ENCODE data around the gene ZBTB24. TPM values are rescaled to one million over a fixed set of nuclear protein-coding genes. Genes with fewer than 3 reads are reported as not detected.

ZBTB24 gene
- total RNA-seq, 1 donor from 2014 or later: 7.4 TPM

DNA sequence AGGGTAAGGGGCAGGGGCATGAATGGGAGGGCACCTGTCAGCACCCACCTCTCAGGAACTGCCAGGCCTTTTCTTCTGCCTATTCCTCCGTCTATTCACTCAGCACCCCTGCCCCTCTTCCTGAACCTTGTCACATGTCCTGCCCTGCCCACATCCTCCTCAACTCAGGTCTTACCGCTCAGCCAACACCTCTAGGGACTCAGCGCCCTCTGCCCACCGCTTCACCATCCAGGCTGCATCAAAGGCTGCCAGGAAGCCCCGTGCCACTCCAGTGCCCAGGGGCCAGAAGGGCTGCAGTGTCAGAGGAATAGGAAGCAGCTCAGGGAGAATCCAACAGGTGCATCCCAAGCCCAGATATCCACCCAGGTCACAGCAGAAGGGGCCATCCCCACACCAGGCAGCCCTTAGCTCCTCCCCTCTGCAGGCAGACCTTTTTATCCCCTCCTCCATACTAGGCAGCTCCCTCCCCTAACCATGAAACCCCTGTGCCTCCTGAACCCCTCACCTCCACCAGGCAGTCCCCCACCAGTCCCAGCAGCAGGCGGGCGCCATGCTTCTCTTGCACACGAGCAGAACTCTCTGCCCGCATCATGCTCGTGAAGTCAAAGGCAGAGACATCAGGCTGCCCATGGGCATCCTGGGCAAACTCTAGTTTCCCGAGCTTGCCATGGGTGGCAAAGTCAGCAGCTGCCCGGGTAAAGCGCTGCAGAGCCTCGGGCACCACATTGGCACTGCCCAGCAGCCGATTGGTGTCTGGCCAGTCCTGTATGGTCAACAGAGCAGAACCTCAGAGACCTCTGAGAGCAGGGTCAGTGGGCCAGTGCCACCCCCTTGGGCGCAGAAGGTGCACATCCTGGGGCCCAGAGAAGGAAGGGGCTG lies 33.0 kb downstream of the ZBTB24 start:
- no peak for DNase-seq

DNA sequence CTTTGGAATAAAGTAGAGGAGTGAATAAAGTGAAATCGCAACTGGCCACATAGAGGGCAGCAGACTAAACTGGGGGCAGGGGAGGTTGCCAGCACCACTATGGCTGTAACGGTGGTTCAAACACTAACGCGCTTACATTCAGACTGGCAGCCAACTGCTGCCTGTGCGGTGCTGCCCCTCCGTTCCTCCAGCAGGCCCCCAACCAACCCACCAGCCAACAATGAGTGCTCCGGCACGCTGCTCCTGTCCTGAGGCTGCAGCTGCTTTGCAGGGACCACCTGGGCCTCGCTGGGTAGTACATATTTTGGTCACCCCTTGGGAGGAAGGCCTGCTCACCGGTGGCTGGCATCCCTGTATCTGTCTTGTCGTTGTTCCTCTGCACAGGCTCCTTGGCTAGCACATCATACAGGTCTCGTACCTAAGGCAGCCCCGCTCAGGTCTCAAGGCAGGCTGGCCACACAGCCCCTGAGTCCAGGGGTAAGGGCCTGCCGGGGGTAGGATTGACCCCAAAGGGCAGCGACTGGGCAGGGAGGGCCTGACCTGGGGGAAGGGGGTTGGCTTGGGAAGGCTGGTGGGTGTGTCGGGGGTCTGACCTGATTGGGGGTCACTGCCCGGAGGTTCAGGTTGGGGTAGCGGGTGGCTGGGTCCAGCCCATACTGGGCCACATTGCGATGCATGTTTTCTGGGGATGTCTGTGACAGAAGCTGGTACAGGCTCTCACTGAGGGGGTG lies 33.8 kb downstream of the ZBTB24 start:
- DNase-seq: no peak

DNA sequence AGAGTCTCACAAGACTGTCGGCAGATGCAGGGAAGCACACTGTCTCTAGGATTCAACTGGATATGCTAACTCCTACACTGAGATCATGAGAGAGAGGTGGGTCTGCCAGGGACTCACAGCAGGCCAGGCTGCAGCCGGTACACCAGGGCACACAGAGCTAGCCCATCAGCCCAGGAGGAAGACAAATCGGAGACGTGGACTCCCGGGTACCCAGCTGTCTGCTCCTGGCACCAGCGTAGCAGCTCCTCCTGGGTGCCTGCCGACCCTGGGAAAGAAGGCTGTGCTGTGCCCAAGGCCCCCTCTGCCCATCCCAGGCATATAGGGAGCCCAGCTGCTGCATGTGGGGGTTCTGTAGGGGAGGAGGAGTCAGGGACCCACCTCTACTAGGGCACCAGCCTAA lies 34.4 kb downstream of the ZBTB24 start:
- DNase-seq: no peak

DNA sequence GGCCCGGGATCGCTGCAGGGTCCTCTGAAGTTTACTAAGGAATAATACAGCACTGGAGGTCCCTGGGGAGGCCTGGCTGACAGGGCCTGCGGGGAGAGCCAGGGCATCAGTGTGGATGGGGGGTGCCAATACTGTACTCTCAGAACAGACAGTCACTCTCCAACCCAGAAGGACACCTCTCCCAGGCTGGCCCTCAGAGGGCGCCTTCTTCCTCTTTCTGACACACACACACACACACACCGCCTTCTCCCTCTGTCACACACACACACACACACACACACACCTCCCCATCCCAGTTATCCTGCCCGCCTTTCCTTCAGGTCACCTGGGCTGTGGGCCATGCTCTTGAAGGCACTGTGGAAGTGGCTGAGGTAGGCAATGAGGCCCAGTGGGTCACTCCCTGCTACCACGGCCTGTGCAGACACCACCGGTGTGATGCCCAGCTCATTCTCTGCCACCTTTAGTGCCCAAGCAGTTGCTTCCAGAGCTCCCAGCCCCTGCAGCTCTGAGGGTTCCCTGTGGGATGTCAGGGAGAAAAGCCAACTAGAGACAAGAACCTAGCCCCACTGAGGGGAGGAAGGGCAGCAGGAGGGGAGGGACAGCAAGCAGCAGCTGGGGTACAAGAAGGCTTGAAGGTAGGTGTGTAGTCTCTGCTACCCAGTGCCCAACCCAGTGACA lies 35.0 kb downstream of the ZBTB24 start:
- DNase-seq: no peak

DNA sequence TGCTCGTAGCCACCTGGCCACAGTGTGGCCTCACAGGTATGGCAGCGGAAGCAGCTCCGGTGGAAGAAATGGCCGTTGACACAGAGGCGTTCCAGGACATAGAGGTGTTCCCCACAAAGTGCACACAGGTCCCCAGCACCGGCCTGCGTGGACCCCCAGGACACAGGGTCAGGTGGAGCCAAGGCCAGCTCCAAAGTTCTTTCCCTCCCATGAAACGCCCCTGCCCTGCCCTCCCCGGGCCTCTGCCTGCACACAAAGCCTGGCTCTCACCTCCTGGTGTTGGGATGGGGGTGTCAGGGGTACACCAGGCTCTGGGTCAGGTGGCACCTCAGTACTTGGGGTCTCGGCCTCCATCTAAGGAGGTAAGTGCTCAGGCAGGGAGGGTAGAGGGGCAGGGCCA lies 35.9 kb downstream of the ZBTB24 start:
- no peak for DNase-seq

DNA sequence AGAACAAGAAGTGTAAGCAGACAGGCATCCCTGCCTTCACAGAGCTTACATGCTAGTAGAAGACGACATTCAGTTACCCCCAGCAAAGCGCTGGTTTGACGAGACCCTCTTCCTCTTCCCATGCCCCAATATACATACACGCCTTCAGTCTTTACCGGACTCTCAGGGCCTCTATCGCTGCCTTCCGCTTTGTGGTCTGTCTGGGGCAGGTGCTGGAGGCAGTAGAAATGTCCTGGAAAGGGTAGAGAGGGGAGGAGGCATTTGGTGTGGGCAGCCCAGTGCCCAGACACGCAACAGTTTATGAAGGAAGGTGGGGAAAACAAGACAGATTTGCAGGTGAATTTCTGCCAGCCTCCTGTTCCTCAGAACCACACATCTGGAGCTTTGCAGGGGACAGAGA lies 36.5 kb downstream of the ZBTB24 start:
- no peak for DNase-seq

DNA sequence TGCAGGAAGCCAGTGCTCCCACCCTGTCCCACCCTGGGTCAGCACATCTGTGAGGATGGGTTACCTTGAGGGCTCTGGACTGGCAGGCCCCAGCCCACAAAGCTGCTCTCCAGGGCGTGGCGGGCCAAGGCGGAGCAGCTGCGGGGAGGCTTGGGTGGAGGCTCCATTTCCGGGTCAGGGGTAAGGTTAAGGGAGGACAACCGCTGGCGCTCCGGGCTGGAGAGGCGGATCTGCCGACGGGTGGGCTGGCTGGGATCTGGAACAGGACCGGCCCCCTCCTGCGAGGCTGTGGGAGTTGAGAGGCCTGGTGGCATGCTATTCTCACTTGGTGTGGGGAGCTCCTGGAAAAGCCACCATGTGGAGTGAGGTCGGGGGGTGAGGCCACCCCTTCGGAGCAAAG lies 36.9 kb downstream of the ZBTB24 start:
- no peak for DNase-seq

DNA sequence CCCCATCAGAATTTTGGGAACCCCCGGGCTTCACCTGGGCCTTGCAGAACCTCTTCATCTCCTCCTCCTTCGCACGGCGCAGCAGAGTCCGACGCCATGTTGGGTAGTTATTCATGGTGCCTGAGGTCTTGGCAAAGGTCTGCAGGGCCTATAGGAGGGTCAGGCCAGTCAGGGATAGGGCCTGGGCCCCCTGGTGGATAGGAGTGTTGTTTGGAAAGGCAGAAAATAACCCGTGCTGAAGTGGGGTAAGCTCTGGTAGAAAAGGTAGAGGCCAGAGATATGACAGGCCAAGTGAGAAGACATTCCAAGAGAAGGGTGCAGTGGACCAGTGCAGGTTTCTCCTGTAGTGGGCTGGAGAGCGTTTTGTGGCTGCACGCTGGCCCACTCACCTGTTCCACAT lies 37.6 kb downstream of the ZBTB24 start:
- DNase-seq: no peak

DNA sequence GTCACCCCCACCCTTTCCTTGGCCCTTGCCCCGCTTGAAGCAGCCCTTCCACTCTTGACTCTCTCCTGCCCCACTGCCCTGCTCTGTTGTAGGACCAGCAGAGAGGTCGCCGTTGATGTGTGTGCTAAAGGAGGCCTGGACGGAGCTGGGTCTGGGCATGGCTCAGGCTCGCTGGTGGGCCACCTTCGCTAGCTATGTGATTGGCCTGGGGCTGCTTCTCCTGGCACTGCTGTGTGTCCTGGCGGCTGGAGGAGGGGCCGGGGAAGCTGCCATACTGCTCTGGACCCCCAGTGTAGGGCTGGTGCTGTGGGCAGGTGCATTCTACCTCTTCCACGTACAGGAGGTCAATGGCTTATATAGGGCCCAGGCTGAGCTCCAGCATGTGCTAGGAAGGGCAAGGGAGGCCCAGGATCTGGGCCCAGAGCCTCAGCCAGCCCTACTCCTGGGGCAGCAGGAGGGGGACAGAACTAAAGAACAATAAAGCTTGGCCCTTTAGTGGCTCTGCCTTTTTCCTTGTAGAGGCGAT lies 39.5 kb downstream of the ZBTB24 start:
- DNase-seq: no peak

DNA sequence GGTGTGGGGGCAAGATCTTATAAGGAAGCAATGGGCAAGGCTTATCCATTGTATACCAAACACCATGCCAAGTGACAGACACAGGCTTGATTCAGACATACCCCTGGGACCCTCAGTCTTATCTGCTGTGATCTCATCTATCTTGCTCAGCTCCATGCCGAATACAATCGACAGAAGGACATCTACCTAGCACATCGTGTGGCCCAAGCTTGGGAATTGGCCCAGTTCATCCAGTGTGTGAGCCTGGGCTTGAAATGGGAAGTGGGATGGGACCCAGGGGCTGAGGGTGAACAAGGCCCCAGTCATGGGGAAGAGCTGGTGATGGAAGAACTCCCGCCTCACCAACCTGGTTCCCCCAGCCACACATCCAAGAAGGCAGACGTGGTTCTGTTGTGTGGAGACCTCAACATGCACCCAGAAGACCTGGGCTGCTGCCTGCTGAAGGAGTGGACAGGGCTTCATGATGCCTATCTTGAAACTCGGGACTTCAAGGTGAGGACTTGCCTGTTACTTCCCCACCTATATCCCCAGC lies 40.6 kb downstream of the ZBTB24 start:
- no peak for DNase-seq

DNA sequence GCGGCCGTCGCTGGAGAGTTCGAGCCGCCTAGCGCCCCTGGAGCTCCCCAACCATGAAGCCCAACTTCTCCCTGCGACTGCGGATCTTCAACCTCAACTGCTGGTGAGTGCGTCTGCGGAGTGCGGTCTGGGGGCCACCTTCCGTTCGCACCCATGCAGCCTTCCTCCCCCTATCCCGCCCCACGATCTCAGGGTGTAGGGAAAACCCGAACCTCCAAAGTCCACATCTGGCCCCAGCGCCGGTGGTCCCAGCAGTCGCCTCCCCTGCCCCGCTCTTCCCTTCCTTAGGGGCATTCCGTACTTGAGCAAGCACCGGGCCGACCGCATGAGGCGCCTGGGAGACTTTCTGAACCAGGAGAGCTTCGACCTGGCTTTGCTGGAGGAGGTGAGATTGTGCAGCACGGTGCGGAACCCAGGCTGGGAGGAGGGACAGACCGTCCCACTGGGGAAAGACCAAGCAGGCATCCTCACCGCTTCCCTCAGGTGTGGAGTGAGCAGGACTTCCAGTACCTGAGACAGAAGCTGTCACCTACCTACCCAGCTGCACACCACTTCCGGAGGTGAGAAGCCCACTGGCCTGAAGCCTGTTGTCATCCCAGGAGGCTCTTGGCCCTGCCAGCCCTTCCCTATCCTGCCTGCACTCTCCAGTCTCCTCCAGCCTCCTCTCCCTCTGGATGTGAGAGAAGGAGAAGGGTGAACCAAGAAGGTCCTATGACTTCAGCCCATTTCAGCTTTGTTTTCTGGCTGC lies 41.8 kb downstream of the ZBTB24 start:
- DNase-seq: peak; percentile 52

DNA sequence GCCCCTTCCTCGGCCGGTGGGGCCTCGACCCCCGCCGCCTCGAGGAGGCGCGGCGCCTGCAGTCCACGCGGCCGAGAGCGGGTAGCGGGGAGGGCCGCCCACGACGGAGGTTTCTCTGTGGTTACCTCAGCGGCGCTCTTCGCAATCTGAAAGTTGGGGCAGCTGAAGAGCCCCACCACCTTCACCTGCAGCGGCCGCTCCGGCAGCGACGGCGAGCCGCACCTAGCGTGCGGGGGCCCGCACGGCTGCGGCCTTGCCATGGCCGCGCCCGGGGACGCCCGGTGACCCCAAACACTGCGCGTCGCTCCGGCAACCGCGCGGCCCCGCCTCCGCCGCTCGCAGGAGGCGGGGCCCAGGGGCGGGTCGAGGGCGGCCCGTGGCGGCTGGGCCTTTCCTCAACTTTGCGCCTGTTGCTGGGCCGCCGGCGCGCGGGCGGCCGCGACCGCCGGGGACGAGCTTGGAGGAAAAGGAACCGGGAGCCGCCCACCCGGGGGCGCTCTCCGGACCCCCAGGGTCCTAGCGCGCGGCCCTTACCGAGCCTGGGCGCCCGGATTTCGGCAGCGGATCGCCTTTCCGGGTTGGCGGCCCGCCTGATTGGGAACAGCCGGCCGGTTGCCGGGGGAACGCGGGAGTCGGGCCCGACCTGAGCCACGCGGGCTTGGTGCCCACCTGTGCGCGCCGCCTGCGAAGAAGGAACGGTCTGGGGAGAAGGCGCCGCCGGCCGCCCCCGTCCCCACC lies 42.5 kb downstream of the ZBTB24 start, which contains the start of the genes PPIL6 and SMPD2:
PPIL6 (minus strand) TSS at position 298 of the 738 bp plus-strand sequence; CDS start at position 260, 38 bp downstream.
SMPD2 (plus strand) TSS at position 394 of the 738 bp plus-strand sequence. CDS start 398 bp downstream, outside the sequence.
- peak; percentile 94 for DNase-seq

DNA sequence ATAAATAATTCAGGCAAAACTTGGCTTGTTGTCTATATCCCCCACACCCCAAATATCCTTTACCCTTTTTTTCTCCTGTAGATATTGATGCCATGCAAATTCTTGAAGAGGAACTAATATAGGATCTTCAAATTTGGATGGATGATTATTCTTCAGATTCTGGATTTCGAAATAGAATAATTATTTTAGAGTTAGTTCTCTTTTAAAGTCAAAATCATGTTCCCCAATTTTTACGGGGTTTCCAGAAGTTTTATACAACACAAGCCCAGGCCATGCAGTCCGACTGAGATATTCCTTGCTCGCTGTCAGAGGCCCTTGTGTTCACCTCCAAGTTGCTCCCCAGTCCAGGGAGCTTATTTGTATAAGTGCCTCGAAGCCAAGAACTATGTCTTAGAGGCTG lies 47.0 kb downstream of the ZBTB24 start:
- no peak for DNase-seq

DNA sequence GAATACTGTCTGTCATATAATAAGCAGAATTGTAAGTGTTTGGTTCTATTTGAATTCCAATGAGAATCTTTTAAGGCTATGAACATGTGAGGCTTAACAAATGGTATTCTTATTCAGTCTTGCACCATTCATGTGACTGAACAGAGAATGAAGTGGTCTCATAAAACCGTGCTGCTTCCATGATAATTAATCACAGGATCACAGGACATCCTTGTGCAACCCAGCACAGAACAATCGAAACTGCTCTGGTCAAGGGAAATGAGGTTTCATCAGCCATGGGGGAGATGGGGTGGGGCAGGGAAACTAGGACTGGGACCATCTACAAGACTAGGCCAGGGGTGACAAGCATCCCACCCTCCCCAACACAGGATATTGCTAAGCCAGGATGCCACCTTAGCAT lies 48.6 kb downstream of the ZBTB24 start:
- DNase-seq: no peak

DNA sequence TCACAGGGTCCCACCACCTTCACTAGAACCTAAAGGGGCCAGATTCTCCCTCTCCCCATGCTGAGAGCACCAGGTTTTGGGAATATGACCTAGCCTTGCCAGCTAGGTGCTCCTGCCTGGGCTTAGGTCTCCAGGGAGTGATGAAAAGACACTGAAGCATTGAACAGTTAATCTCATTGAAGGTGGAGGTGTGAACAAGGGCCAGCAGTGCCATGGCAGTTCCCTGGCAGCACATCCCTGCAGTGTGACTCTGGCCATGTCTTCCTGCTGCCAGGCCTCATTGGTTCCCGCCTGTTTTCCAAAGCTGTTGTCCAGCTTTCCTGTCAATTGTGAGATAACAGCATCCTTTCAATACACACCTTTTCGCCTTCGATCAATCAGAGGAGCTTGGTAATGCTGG lies 53.5 kb downstream of the ZBTB24 start:
- no peak for DNase-seq

DNA sequence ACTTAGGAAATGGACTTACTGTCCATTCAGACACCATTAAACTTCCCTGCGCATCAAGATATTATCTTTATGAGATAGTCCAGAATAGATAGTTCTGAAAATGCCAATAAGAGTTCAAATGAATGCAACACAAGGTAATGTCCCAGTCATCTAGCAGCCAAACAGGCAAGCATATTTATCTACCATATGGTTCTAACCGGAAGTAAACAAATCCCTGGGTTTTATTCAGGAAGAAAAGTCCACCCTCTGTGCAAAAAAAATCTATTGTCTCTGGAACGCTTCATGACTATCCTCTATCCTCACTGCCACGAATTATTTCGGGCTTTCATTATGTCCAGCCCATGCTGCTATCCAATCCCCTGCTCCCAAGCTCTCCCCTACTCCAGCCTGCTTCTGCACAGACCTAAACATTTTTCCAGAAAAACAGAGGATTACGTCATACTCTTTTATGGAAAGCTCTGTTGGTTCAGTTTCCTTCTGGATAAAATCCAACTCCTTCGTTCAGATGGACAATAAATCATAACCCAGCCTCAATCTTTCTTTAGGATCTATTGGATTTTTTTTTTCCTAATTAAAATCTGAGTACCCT lies 54.0 kb downstream of the ZBTB24 start:
- DNase-seq: peak; percentile 83

DNA sequence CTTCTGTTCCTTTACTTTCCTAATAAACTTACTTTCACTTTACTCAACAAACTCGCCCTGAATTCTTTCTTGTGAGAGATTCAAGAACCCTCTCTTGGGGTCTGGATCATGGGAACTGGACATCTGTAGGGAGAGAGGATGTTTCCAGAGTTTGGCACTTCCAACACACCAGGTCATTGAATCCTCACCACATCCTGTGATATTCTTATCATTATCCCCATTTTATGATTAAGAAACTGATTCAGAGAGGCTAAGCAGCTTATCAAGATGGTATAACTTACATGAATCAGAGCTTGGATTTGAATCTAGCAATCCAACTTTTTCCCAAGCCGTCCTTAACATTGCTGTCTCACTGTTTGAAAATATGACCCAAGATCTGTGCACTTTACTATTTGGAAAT lies 58.1 kb downstream of the ZBTB24 start:
- no peak for DNase-seq

DNA sequence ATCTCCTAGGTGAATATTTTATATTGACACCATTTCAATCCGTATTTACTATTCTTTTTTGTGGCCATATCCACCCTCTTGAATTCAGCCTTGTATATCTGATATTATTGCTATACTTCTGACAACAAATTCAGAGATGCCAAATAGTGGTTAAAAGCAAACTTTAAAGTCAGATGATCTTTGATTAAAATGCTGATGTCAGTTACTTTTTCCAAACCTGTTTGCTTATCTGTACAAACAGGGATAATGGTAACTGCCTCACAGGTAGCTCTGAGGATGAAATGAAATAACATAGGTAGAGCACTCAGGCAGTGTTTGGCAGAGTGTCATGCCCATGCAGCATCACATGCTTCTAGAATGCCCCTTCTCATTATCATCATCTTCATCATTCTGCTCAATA lies 61.8 kb downstream of the ZBTB24 start:
- no peak for DNase-seq

DNA sequence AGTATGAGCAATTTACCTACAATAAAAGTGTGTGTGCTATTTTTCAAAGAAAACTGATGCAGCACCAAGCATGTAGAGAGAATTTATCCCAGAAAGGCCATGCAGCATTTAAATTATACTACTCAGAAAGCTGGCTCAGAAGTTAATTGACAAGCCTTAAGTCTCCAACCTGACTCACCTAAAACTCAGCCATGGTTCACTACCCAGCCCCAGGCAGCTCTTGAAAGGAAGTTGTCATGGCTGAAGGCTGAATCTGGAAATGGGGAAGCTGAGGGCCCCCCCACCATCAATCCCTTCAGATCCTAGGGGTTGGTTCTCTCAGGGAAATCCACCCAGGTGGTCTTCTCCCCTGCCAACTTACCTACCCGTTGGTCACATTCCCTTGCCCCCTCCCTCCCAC lies 62.3 kb downstream of the ZBTB24 start:
- no peak for DNase-seq

DNA sequence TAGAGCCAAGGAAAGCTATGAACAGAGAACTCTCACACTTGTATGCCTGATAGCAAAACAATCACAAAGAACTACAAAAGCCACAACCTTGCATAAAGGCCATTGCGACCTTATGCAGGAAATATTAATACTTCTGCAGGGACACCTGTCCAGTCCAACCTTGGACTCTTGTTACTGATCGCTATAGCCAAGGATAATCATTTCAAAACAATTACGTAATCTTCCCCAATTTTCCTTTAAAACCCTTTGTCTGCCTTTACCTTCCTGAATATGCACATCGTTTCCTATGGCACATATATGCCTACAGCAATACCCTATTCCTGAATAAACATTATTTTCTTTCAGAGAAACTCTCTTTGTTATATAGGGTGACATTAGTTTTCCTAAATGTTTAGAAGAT lies 65.4 kb downstream of the ZBTB24 start:
- DNase-seq: no peak
